ENCODE measurements around the gene THBS2.

Gene THBS2

DNA sequence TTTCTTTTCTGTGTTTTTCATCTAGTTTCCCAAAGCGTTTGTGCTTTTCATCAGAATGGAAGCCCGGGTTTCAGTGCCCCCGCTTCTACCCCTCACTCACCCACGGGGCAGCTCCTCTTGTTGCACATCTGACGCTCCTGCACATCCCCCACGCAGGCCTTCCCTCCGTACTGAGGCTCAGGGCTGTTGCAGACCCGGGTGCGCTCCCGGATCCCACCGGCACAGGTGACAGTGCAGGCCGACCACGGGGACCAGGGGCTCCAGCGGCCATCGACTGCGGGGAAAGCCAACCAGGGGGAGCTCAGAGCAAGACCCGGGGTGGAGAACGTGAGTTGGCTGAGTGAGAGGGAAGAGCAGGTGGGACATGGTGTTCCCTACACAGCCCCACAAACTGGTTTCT is 19.0 kb downstream of the THBS2 start:
- Histone ChIP-seq H3K27me3 (ENCODE audit: control insufficient read depth, insufficient read depth, low read length) (no peaks in the 10 kb centered on the region), H3K4me1 (ENCODE audit: control insufficient read depth, insufficient read depth, low read length) (no peaks in the 10 kb centered on the region), H3K4me3 (ENCODE audit: low read length) (no peak overlapping the region), H3K36me3 (ENCODE audit: control insufficient read depth, insufficient read depth, low read length) (no peaks in the 10 kb centered on the region), H3K9me3 (ENCODE audit: control insufficient read depth, low read length) (no peaks in the 10 kb centered on the region), H3K9ac (ENCODE audit: low read length) (no peak overlapping the region)

DNA sequence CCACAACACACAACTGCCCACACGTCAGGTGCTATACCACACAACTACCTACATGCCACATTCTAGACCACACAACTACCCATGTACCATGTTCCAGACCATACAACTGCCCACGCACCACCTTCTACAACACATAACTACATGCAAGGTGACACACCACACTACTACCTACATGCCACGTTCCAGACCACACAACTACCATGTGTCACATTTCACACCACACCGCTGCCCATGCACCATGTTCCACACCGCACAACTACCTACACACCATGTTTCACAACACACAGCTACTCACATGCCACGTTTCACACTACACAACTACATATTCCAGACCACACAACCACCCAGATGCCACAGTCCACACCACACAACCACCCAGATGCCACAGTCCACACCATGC is 19.8 kb downstream of the THBS2 start:
- Histone ChIP-seq H3K9me3 (ENCODE audit: control insufficient read depth, low read length) (no peaks in the 10 kb centered on the region), H3K4me3 (ENCODE audit: low read length) (no peak overlapping the region), H3K9ac (ENCODE audit: low read length) (no peak overlapping the region), H3K36me3 (ENCODE audit: control insufficient read depth, insufficient read depth, low read length) (no peaks in the 10 kb centered on the region), H3K27me3 (ENCODE audit: control insufficient read depth, insufficient read depth, low read length) (no peaks in the 10 kb centered on the region), H3K4me1 (ENCODE audit: control insufficient read depth, insufficient read depth, low read length) (no peaks in the 10 kb centered on the region)

DNA sequence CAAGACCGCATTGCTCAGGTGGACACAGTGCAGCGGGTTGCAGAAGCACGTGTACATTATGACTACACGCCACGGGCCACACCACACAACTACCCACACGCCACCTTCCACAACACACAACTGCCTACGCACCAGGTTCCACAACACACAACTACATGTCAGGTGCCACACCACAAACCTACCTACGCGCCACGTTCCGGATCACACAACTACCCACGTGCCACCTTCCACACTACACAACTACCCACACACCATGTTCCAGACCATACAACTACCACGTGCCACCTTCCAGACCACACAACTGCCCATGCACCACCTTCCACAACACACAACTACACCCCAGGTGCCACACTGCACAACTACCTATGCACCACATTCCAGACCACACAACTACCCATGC is 20.5 kb downstream of the THBS2 start:
- Histone ChIP-seq H3K9ac (ENCODE audit: low read length) (no peak overlapping the region), H3K4me3 (ENCODE audit: low read length) (no peak overlapping the region), H3K27me3 (ENCODE audit: control insufficient read depth, insufficient read depth, low read length) (no peaks in the 10 kb centered on the region), H3K9me3 (ENCODE audit: control insufficient read depth, low read length) (no peaks in the 10 kb centered on the region), H3K4me1 (ENCODE audit: control insufficient read depth, insufficient read depth, low read length) (no peaks in the 10 kb centered on the region), H3K36me3 (ENCODE audit: control insufficient read depth, insufficient read depth, low read length) (no peaks in the 10 kb centered on the region)

DNA sequence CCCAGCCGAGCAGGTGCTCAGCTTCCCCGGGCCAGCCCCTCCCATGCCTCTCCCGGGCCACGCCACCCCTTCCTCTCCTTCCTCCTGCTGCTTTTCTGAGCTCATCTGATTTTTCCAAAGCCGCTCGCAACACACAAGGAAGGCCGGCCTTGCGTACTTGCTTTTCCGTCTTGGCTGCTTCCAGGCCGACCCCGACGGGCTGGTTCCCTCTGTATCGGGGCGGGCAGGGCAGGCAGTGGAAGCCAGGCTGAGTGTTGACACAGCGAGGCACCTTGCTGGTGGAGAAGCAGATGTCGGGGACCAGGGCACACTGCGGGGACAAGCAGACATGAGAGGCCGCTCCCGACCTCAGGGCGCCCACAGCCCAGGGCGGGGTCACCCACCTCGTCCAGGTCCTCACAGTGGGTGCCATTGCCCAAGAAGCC is 21.1 kb downstream of the THBS2 start:
- H3K27me3 ChIP-seq (ENCODE audit: control insufficient read depth, insufficient read depth, low read length) = no peaks in the 10 kb centered on the region
- H3K4me1 ChIP-seq (ENCODE audit: control insufficient read depth, insufficient read depth, low read length) = no peaks in the 10 kb centered on the region
- H3K9me3 ChIP-seq (ENCODE audit: control insufficient read depth, low read length) = no peaks in the 10 kb centered on the region
- H3K9ac ChIP-seq (ENCODE audit: low read length) = no peak overlapping the region
- H3K4me3 ChIP-seq (ENCODE audit: low read length) = no peak overlapping the region
- H3K36me3 ChIP-seq (ENCODE audit: control insufficient read depth, insufficient read depth, low read length) = no peaks in the 10 kb centered on the region

DNA sequence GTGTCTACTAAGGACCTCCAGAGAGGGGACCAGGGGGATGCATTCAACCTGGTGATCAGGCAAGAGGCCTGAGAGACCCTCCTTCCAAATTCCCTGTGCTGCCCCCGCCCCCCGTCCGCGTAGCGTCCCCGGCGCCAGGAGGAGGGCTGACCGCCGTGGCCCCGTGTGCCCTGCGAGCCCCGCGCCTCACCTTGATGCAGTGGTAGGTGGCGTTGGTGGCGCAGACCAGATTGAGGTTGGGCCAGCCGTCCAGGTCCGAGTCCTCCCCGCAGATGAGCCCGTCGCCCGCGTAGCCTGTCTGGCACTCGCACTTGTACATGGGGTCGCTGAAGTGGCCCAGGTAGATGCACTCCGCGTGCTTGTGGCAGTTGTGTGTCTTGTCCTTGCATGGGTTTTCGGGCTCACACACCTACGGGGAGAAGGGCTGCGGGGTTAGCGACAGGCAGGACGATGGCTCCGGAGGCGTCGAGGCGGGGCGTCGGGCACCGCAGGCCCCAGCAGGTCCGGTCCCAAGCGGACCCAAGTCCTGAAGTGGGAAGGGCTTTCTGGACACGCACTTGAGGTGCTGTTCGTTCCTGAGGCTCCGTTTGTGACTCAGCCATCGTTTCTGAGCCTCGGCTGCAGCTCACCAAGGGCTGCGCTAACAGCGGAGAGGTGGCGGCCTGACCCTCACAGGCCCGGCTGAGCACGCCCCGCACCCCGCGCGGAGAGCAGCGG is 21.7 kb downstream of the THBS2 start:
- Histone ChIP-seq H3K4me1 (ENCODE audit: control insufficient read depth, insufficient read depth, low read length) (no peaks in the 10 kb centered on the region), H3K36me3 (ENCODE audit: control insufficient read depth, insufficient read depth, low read length) (no peaks in the 10 kb centered on the region), H3K9me3 (ENCODE audit: control insufficient read depth, low read length) (no peaks in the 10 kb centered on the region), H3K27me3 (ENCODE audit: control insufficient read depth, insufficient read depth, low read length) (no peaks in the 10 kb centered on the region), H3K4me3 (ENCODE audit: low read length) (no peak overlapping the region), H3K9ac (ENCODE audit: low read length) (no peak overlapping the region)

DNA sequence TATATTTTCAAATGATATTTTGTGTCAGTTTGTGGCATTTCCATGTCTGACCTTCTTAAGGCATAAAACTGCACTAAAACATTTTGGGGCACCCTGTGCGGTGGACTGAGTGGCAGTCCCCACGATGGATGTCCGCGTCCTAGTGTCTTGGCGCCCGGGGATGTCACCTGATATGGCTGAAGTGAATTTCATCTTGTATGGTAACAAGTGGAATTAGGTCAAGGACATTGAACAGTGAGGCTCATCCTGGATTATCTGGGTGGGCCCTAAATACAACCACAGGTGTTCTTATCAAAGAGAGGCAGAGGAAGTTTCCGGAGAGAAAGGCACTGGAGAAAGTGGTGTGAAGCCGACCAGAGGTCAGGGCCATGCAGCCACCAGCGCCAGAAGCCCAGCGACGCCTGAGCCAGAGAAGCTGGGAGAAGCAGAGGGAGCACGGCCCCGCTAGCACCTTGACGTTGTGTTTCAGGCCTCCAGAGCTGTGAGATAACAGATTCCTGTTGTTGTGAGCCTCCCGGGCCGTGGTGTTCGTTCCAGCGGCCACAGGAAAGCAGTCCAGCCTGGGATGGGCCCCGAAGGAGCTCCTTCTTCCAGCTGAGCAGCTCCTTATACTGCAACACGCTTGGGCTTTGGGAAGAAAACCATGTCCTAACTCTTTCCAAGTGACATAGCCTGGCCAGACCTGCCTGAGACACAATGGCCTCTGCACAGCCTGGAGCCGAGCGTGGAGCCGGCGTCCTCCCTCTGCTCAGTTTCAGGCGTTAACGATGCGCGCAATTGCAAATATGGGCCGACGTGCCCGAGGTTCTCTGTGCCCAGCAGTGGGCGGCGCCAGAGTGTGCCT is 22.5 kb downstream of the THBS2 start:
- H3K4me1 ChIP-seq (ENCODE audit: control insufficient read depth, insufficient read depth, low read length) = no peaks in the 10 kb centered on the region
- no peaks in the 10 kb centered on the region for H3K9me3 ChIP-seq (ENCODE audit: control insufficient read depth, low read length)
- no peak overlapping the region for H3K9ac ChIP-seq (ENCODE audit: low read length)
- H3K4me3 ChIP-seq (ENCODE audit: low read length) = no peak overlapping the region
- no peaks in the 10 kb centered on the region for H3K27me3 ChIP-seq (ENCODE audit: control insufficient read depth, insufficient read depth, low read length)
- H3K36me3 ChIP-seq (ENCODE audit: control insufficient read depth, insufficient read depth, low read length) = no peaks in the 10 kb centered on the region

DNA sequence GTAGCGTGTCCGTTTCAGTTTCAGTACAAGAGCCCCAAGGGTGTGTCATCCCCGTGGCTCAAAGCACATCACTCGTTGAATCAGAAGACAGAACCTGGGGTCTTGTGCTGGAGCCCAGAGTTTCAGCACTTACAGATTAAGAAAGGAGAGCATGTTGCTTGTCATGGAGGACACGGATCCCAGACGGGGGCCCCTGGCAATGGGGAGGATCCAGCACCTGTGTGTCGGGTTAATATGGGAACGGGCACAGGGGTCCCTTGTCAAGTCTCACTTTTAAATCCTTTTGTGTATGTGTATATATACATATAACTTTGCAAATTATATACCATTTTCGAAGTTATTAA is 23.4 kb downstream of the THBS2 start:
- no peaks in the 10 kb centered on the region for H3K36me3 ChIP-seq (ENCODE audit: control insufficient read depth, insufficient read depth, low read length)

DNA sequence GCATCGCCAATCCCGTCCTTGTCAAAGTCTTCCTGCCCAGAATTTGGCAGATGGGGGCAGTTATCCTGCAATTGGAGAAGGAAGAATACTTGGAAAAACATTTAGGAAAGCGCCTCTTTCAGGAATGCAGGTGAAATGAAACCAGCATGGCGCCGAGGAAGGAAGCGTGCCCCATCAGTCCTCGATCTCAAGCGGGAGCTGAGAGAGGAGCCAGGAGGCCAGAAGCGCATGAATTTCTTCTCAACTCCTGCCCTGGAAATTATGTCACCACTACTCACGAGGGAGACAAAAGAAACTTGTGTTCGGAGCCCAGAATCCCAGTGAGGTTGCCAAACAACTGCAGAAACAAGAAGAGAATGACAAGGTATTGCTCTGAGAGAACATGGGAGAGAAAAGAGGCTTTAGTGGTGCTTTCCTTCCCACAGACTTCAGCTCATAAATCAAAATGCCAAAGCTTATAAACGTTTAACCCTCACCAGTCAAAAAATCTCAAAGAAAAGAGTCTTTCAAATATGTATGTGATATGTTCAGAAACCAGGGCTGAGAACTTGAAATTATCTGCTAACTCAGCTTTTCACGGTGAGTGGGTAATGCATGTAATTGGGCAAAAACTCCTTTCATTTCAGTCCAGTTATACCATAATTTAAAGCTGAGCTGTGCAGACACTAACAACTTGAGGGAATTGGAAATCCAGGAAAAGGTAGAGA is 23.9 kb downstream of the THBS2 start:
- Histone ChIP-seq H3K36me3 (ENCODE audit: control insufficient read depth, insufficient read depth, low read length) (no peaks in the 10 kb centered on the region), H3K27me3 (ENCODE audit: control insufficient read depth, insufficient read depth, low read length) (no peaks in the 10 kb centered on the region), H3K9ac (ENCODE audit: low read length) (no peak overlapping the region), H3K4me1 (ENCODE audit: control insufficient read depth, insufficient read depth, low read length) (no peaks in the 10 kb centered on the region), H3K4me3 (ENCODE audit: low read length) (no peak overlapping the region), H3K9me3 (ENCODE audit: control insufficient read depth, low read length) (no peaks in the 10 kb centered on the region)

More for the DNA sequence above, 23.4 kb downstream of the THBS2 start:
- no peak overlapping the region for H3K4me3 ChIP-seq (ENCODE audit: low read length)
- H3K9ac ChIP-seq (ENCODE audit: low read length) = no peak overlapping the region
- H3K4me1 ChIP-seq (ENCODE audit: control insufficient read depth, insufficient read depth, low read length) = no peaks in the 10 kb centered on the region
- no peaks in the 10 kb centered on the region for H3K27me3 ChIP-seq (ENCODE audit: control insufficient read depth, insufficient read depth, low read length)
- no peaks in the 10 kb centered on the region for H3K9me3 ChIP-seq (ENCODE audit: control insufficient read depth, low read length)

DNA sequence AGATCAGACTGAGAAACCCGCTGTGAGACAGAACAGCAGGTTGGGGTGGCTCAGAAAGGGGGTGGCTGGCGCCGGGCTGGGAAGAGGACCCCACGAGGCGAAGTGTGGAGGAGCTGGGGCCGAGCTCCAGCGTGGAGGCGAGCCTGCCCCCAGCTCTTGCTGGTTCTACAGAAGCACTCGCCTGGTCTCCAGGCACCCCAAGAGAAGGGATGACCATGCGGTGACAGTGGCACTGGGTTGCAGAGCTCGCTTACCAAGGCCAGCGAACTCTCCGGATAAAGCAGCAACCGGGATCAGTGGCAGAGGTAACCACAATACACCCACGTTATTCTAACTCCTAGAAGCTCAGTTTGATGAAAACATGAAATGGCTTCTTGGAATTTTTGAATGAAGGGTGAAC is 26.5 kb downstream of the THBS2 start:
- no peaks in the 10 kb centered on the region for H3K36me3 ChIP-seq (ENCODE audit: control insufficient read depth, insufficient read depth, low read length)
- H3K9ac ChIP-seq (ENCODE audit: low read length) = no peak overlapping the region
- H3K27me3 ChIP-seq (ENCODE audit: control insufficient read depth, insufficient read depth, low read length) = no peaks in the 10 kb centered on the region
- no peaks in the 10 kb centered on the region for H3K4me1 ChIP-seq (ENCODE audit: control insufficient read depth, insufficient read depth, low read length)
- no peaks in the 10 kb centered on the region for H3K9me3 ChIP-seq (ENCODE audit: control insufficient read depth, low read length)
- no peak overlapping the region for H3K4me3 ChIP-seq (ENCODE audit: low read length)

DNA sequence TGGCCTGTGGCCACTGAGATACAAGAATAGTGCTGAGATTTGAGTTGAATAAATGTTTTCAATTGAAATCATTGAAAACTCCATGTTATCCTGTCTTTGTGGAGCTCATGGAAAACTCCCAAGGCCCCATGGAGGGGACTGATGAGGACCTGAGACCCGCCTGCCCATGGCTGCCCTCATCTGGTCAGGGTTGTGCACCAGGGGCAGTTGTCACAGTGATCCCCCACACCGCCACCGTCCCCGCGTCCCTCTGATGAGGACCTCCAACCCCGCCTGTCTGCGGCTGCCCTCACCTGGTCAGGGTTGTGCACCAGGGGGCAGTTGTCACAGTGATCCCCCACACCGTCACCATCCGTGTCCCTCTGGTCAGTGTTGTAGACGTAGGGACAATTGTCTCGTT is 27.8 kb downstream of the THBS2 start:
- H3K9me3 ChIP-seq (ENCODE audit: control insufficient read depth, low read length) = no peaks in the 10 kb centered on the region
- H3K9ac ChIP-seq (ENCODE audit: low read length) = no peak overlapping the region
- no peaks in the 10 kb centered on the region for H3K27me3 ChIP-seq (ENCODE audit: control insufficient read depth, insufficient read depth, low read length)
- no peak overlapping the region for H3K4me3 ChIP-seq (ENCODE audit: low read length)
- H3K36me3 ChIP-seq (ENCODE audit: control insufficient read depth, insufficient read depth, low read length) = no peaks in the 10 kb centered on the region
- H3K4me1 ChIP-seq (ENCODE audit: control insufficient read depth, insufficient read depth, low read length) = no peaks in the 10 kb centered on the region

DNA sequence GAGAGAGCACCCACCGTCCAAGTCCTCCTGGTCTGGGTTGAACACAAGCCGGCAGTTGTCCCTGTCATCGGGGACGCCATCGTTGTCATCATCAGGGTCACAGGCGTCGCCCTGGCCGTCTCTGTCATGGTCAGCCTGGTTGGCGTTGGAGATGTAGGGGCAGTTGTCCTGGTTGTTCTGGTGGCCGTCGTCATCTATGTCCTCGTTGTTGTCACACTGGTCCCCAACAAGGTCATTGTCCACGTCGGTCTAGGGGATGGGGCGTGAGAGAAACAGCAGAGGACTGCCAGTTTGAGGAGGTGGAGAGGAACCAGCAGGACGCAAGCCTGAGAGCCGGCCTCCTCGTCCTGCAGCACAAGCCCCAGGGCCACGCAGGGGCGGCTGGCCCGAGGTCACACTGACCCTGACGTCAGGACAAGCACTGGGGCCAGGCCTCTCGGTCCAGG is 28.5 kb downstream of the THBS2 start:
- H3K4me1 ChIP-seq (ENCODE audit: control insufficient read depth, insufficient read depth, low read length) = no peaks in the 10 kb centered on the region
- H3K36me3 ChIP-seq (ENCODE audit: control insufficient read depth, insufficient read depth, low read length) = no peaks in the 10 kb centered on the region
- H3K27me3 ChIP-seq (ENCODE audit: control insufficient read depth, insufficient read depth, low read length) = no peaks in the 10 kb centered on the region
- H3K9me3 ChIP-seq (ENCODE audit: control insufficient read depth, low read length) = no peaks in the 10 kb centered on the region
- no peak overlapping the region for H3K9ac ChIP-seq (ENCODE audit: low read length)
- no peak overlapping the region for H3K4me3 ChIP-seq (ENCODE audit: low read length)

DNA sequence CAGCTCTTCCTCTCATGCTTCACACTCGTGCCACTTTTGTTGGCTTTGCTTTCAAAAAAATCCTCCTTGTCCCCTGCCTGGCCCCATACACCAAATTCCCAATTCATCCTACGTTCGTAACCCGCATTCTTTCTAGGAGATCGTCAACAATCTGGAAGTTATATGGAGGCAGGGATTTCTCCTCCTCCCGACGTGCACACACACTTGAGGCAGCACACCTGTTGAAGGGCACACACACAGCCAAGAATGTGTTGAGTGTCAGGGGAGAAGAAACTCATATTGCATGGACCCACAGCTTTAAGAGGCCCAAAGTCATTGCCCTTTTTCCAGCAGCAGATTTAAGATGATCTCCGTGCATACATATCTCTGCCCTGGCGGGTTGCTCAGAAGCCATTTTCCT is 28.9 kb downstream of the THBS2 start:
- Histone ChIP-seq H3K4me3 (ENCODE audit: low read length) (no peak overlapping the region), H3K9me3 (ENCODE audit: control insufficient read depth, low read length) (no peaks in the 10 kb centered on the region), H3K36me3 (ENCODE audit: control insufficient read depth, insufficient read depth, low read length) (no peaks in the 10 kb centered on the region), H3K27me3 (ENCODE audit: control insufficient read depth, insufficient read depth, low read length) (no peaks in the 10 kb centered on the region), H3K4me1 (ENCODE audit: control insufficient read depth, insufficient read depth, low read length) (no peaks in the 10 kb centered on the region), H3K9ac (ENCODE audit: low read length) (no peak overlapping the region)
